GM18526 (cell line): ENCODE data around the gene KRTAP19-2.

Experiments used
- POLR2A ChIP-seq: IDR thresholded peaks from 3 replicates; pipeline ENCODE4 v1.6.1; 2011; ENCODE audit not compliant: insufficient read length; ENCODE audit errors: extremely low read depth

KRTAP19-2 gene

GRCh38 chr21:30487336-30487735, at the start of gene KRTAP19-2:
Gene KRTAP19-2 (minus strand): TSS chr21:30487436. CDS start chr21:30487348, 88 bp downstream.
- no peak for TF ChIP-seq POLR2A

GRCh38 chr21:30518876-30519275, 31.6 kb upstream of the KRTAP19-2 start:
- TF ChIP-seq POLR2A, result no peak

- TF ChIP-seq POLR2A, result no peak
Observed at GRCh38 chr21:30515681-30516080, 28.4 kb upstream of the KRTAP19-2 start.

GRCh38 chr21:30502041-30502440, 14.8 kb upstream of the KRTAP19-2 start, which contains the start of gene KRTAP19-5:
Gene KRTAP19-5 (minus strand): TSS chr21:30502141. CDS start chr21:30502090, 51 bp downstream.
- no peak for TF ChIP-seq POLR2A

GRCh38 chr21:30497065-30497464, 9.8 kb upstream of the KRTAP19-2 start, which contains the start of gene KRTAP19-4:
Gene KRTAP19-4 (minus strand): TSS chr21:30497165. CDS start chr21:30497110, 55 bp downstream.
- no peak for TF ChIP-seq POLR2A

- TF ChIP-seq POLR2A, result no peak
Observed at GRCh38 chr21:30491963-30492428, 4.8 kb upstream of the KRTAP19-2 start, which contains the start of gene KRTAP19-3. Gene KRTAP19-3 (minus strand): TSS chr21:30492013. CDS start chr21:30491957, 56 bp downstream.

- no peak for TF ChIP-seq POLR2A
Observed at GRCh38 chr21:30486180-30486579, 1.1 kb downstream of the KRTAP19-2 start.

- no peak for TF ChIP-seq POLR2A
Observed at GRCh38 chr21:30482130-30482529, 5.1 kb downstream of the KRTAP19-2 start.

GRCh38 chr21:30480145-30480544, 7.1 kb downstream of the KRTAP19-2 start, which contains the start of gene KRTAP19-1:
Gene KRTAP19-1 (minus strand): TSS chr21:30480367. CDS start chr21:30480317, 50 bp downstream.
- no peak for TF ChIP-seq POLR2A

- no peak for TF ChIP-seq POLR2A
Observed at GRCh38 chr21:30479259-30479658, 8.0 kb downstream of the KRTAP19-2 start.

GRCh38 chr21:30478004-30478403, 9.2 kb downstream of the KRTAP19-2 start:
- TF ChIP-seq POLR2A, result no peak

- TF ChIP-seq POLR2A, result no peak
Observed at GRCh38 chr21:30468900-30469714, 18.1 kb downstream of the KRTAP19-2 start.

- no peak for TF ChIP-seq POLR2A
Observed at GRCh38 chr21:30463713-30464112, 23.5 kb downstream of the KRTAP19-2 start.

- TF ChIP-seq POLR2A, result no peak
Observed at GRCh38 chr21:30448514-30448913, 38.7 kb downstream of the KRTAP19-2 start.

GRCh38 chr21:30447056-30447455, 40.2 kb downstream of the KRTAP19-2 start:
- TF ChIP-seq POLR2A, result no peak

GRCh38 chr21:30444204-30444603, 43.0 kb downstream of the KRTAP19-2 start:
- no peak for TF ChIP-seq POLR2A
